ENCODE results near the gene PRR29. TPM values are rescaled to one million over a fixed set of nuclear protein-coding genes. Genes with fewer than 3 reads are reported as not detected.

PRR29 gene
- total and polyA plus RNA-seq, 8 donors, result 1.0 to 9.6 (median 6.0) TPM

GRCh38 chr17:63960430-63960829 lies 37.7 kb upstream of the PRR29 start:
- intact Hi-C loops (cut with DNase I), result no loop called here
- no peaks in the 10 kb centered on the region for H3K36me3 ChIP-seq
- H3K27me3 ChIP-seq, result no peaks in the 10 kb centered on the region
- peaks cover 0 to 4% of the 10 kb centered on the region in 2 donors for H3K4me1 ChIP-seq
- no peak overlapping the region for H3K27ac ChIP-seq
- TF ChIP-seq CTCF (IDR thresholded peaks at IDR 0.05), result no peak
- no peak overlapping the region for H3K4me3 ChIP-seq
- DNase-seq (no peak), ATAC-seq (no peak)
- no peaks in the 10 kb centered on the region for H3K9me3 ChIP-seq

GRCh38 chr17:63961355-63962212 lies 36.6 kb upstream of the PRR29 start:
- H3K36me3 ChIP-seq, result no peaks in the 10 kb centered on the region
- TF ChIP-seq CTCF (IDR thresholded peaks at IDR 0.05), result no peak
- H3K4me1 ChIP-seq, result peaks cover 0 to 4% of the 10 kb centered on the region in 2 donors
- no peak overlapping the region for H3K27ac ChIP-seq
- peak in 3 of 4 donors; percentile 67 to 82 (median 69) for DNase-seq
- no peaks in the 10 kb centered on the region for H3K9me3 ChIP-seq
- H3K27me3 ChIP-seq, result no peaks in the 10 kb centered on the region
- intact Hi-C loops (cut with DNase I), result no loop called here
- H3K4me3 ChIP-seq, result peak overlapping the region in 1 of 2 donors; percentile 16
- peak; percentile 80 for ATAC-seq

- no peaks in the 10 kb centered on the region for H3K36me3 ChIP-seq
- ATAC-seq, result no peak
- intact Hi-C loops (cut with DNase I), result no loop called here
- TF ChIP-seq CTCF (IDR thresholded peaks at IDR 0.05), result no peak
- peak overlapping the region in 1 of 2 donors; percentile 45 for H3K27ac ChIP-seq
- H3K27me3 ChIP-seq, result no peaks in the 10 kb centered on the region
- H3K4me1 ChIP-seq, result peaks cover 0 to 4% of the 10 kb centered on the region in 2 donors
- no peak for DNase-seq
- no peaks in the 10 kb centered on the region for H3K9me3 ChIP-seq
- no peak overlapping the region for H3K4me3 ChIP-seq
Observed at GRCh38 chr17:63962298-63962744, 35.8 kb upstream of the PRR29 start.

GRCh38 chr17:63963123-63963522 lies 35.0 kb upstream of the PRR29 start:
- TF ChIP-seq CTCF (IDR thresholded peaks at IDR 0.05), result no peak
- H3K36me3 ChIP-seq, result no peaks in the 10 kb centered on the region

GRCh38 chr17:63966646-63967264 lies 31.4 kb upstream of the PRR29 start:
- no peak overlapping the region for H3K27ac ChIP-seq
- no peaks in the 10 kb centered on the region for H3K36me3 ChIP-seq
- intact Hi-C loops (cut with DNase I), result no loop called here
- no peaks in the 10 kb centered on the region for H3K27me3 ChIP-seq
- H3K4me1 ChIP-seq, result no peaks in the 10 kb centered on the region
- no peak for TF ChIP-seq CTCF (IDR thresholded peaks at IDR 0.05)
- ATAC-seq (no peak), DNase-seq (no peak)
- H3K9me3 ChIP-seq, result no peaks in the 10 kb centered on the region
- H3K4me3 ChIP-seq, result no peak overlapping the region

More at GRCh38 chr17:63963123-63963522, 35.0 kb upstream of the PRR29 start:
- ATAC-seq (no peak), DNase-seq (no peak)
- Histone ChIP-seq H3K4me1 (peaks cover 0 to 4% of the 10 kb centered on the region in 2 donors), H3K4me3 (no peak overlapping the region), H3K27ac (peak overlapping the region in 1 of 2 donors; percentile 45), H3K27me3 (no peaks in the 10 kb centered on the region), H3K9me3 (no peaks in the 10 kb centered on the region)
- intact Hi-C loops (cut with DNase I), result no loop called here
